Right kidney (tissue), 1 donor: Measurements from ENCODE around the gene CSGALNACT2.

ENCODE experiments used
- DNase-seq: peaks from one replicate; pipeline ENCODE4 v3.0.0-alpha.2; 2016

Gene CSGALNACT2

DNA sequence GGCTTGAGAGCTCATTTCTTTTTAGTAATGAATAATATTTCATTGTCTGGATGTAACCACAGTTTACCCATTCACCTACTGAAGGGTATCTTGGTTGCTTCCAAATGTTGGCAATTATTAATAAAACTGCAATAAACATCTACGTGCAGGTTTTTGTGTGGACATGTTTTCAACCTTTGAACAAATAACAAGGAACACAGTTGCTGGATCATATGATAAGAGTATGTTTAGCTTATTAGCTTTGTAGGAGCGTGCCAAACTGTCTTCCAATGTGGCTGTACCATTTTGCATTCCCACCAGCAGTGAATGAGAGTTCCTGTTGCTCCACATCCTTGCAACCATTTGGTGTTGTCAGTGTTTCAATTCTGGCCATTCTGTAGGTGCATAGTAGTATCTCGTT lies 49.0 kb downstream of the CSGALNACT2 start:
- DNase-seq: no peak

DNA sequence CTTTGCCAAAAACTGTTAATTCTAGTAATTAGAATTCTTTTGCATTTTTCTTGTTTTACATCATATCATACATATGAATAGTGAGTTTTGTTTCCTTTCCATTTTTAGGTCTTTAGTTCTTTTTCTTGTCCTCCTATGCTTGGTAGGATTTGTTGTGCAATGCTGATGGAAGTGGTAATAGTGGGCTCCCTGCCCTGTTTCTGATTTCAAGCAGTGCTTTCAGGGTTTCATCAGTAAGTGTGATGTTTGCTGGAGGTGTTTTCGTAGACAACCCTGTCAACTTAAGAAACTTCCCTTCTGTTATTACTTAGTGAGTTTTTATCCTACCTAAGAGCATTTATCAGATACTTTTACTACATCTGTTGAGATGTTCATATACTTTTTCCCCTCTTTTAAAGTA lies 50.5 kb downstream of the CSGALNACT2 start:
- no peak for DNase-seq

DNA sequence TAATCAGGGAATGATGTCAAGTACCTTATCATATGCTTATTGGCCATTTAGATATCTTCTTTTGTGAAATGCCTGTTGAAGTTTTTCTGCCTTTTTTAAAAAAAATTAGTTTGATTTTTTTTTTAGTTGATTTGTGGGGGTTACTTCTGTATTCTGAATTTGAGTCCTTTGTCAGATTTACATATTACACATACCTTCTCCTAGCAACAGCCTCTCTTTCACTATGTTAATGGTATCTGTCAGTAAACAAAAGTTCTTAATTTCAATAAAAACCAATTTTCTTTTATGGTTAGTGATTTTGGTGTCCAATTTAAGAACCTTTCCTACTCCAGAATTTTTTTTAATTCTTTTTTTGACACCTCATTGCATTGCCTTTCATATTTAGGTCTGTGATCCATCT lies 52.0 kb downstream of the CSGALNACT2 start:
- DNase-seq: no peak

DNA sequence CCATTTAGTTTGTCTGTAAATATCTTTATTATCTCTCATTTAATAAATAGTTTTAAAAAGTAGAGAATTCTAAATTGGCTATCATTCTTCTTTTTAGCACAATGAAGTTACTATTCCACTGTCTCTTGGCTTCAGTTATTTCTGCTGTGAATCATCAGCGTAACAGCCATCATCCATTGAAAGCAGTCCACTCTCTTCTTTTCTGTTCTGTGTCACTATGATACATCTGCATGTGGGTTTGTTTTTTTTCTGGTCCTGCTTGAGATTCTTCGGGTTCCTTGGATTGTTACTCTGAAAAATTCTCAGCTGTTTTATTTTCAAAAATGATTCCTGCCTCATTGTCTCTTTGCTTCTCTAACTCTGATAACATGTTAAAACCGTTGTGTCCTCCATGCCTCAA lies 52.5 kb downstream of the CSGALNACT2 start:
- no peak for DNase-seq

DNA sequence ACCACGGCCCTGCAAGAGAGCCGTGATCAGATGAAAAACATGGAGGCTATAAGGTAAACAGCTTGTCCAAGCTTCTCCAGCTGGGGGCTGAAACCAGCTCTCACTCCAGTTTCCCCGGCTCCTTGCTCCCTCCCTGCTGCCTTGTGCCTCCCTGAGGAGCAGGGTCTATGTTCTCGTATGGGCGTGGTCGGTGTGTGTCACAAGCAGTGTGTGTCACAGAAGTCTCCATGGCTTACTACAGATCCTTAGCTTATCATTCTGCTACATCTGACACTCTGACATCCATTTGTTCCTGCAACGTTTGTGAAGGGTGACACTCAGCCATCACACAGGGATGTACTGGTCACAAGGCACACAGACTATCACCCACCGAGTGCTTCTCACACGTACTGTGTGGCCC lies 54.6 kb downstream of the CSGALNACT2 start:
- DNase-seq: no peak

DNA sequence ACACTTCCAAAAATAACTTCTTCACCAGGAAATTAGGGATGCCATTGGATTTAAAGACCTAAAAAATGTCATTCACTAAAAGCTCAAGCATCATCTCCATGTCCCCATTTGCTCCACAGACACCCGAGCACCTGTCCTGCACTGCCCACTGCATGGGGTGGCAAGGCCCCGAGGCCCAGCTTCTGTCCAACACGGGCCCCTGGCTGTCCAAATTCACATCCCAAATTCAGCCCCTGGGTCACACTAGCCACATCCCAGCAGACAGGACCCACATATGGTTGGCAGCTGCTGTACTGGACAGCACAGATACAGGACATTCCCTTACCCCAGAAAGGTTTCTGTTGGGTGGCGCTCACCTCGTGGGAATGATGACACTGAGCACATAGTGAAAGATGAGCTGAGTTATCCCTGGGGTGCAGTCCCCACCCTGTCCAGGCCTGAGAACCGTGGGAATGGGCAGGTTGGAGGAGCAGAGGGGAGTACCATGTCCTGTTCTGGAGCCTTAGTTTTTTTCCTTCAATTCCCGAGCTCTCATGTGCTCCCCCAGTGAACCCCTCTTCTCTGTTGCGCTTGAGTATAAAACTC lies 55.3 kb downstream of the CSGALNACT2 start:
- no peak for DNase-seq

DNA sequence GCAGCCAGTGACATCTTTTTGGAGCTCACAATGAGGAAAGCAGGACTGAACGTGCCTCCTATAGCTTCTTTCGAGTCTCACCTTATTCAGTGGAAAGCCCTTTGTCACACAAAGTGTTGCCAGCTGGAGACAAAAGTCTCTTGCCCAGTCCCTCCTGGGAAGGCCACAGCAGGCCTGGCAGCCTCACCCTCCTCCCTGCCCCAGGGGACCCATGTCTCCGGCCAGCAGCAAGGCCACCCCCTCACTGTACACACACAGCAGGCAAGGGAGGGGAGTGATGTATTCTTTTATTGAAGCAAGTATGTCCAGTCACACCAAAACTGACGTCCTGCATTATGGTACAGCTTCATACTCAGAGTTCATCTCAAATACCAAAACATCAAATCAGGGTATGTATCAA lies 56.0 kb downstream of the CSGALNACT2 start:
- DNase-seq: no peak

DNA sequence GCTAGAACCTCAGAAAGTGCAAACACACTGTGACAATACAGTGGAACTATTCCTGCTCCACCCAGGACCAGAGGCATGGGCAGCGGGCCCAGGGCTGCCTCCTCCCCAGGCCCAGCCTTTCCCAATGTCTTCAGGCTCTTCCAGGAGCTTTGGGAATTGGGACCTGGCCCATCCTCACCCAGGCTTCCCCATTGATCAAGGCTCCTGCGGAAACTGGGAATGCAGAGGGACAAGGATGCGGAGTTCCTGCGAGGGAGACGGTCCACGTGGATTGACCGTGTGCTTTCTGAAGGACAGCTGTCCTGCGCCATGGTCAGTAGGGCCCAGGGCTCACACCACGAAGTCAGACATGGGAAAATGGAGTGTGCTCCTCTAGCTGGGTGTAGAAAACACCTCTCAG lies 56.6 kb downstream of the CSGALNACT2 start:
- DNase-seq: no peak

DNA sequence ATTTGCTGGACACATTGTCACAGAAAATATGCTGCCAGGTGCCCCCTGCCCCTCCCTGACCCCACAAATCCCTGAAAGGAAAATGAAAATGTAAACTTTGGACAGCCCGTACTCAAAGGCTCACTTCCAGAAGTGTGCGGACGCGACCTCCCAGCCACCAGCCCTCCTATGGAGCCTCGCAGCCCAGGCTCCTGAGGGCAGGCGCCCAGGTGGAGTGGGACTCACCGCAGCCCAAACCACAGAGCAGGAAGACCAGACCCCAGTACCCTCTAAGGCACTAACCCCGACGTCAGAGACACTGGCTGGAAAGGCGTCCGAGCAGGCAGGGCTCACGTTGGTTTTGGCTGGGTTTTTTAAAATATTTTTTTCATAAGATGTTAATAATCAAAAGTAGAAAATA lies 57.3 kb downstream of the CSGALNACT2 start:
- DNase-seq: no peak

DNA sequence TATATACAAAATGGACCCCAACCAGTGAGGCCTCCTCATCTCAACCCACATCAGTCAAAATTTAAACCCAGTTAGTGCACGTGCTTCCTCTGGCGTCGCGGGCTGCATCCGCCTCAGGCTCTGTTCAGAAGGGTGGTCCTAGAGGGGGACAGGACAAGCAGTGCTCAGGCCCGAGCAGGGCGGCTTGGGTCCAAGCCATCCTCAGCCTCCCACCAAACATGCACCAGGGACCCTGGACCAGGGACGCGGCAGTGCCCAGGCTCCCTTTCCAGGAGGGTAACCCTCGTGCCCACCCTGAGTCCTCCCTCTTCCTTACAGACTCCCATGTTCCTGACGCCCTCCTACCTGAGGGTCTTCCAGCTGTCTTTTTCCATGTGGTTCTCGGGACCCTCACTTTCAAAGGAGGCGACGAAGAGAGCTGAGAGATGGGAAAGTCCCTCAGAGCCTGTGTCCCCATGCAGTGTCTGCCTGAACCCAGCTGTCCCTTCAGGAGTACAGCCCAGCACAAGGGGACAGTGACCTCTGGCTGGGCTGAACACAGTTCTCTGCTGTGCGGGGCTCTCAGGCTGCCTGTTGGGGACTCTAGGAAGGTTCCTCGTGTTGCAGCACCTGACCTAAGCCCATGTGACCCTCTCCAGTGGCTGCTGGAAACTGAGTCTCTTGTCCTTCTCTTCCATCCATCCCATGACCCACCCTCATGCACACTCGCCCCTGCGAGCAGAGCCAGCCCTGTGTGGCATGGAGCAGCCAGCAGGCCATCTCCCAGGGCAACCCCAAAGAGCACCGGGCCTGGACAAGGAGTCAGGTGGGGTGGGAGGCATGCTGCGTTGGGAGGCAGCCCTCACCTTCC lies 58.1 kb downstream of the CSGALNACT2 start:
- no peak for DNase-seq

DNA sequence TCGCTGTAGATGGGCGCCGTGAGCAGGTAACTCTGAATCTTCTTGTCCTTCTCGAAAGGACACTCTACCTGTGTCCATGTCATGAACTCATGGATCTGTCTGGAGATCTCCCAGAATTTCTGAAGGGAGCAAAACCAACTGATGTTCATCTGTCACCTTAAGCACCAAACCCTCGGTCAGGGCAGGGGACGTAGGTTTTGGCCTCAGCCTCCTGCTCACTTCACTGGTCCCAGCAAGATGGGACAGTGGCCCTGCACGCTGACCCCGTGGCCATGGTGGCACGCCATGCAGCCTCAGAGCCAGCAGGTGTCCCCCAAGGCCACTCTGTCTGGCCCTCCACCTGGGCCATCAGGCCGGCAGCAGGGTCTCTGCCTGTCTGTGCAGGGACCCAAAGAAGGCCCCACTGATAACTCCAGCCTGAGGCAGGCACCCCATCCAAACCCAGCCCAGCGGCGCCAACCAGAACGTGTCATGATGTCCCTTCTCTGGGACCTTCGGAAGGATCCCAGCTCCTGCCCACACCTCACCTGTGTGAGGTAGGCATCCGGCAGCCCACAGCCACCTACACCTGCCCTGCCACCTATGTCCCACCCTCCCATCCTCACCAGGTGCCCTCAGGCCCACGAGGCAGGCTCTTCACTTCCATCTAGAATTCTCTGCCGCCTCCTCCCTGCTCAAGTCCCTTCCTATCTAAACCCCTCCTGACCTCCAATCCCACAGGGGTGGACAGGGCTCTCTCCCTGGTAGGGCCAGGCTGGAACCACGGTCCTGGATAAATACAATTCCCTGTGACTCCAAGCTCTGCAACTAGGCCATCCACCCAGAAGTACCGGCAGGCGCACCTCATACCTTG lies 59.0 kb downstream of the CSGALNACT2 start:
- DNase-seq: no peak

DNA sequence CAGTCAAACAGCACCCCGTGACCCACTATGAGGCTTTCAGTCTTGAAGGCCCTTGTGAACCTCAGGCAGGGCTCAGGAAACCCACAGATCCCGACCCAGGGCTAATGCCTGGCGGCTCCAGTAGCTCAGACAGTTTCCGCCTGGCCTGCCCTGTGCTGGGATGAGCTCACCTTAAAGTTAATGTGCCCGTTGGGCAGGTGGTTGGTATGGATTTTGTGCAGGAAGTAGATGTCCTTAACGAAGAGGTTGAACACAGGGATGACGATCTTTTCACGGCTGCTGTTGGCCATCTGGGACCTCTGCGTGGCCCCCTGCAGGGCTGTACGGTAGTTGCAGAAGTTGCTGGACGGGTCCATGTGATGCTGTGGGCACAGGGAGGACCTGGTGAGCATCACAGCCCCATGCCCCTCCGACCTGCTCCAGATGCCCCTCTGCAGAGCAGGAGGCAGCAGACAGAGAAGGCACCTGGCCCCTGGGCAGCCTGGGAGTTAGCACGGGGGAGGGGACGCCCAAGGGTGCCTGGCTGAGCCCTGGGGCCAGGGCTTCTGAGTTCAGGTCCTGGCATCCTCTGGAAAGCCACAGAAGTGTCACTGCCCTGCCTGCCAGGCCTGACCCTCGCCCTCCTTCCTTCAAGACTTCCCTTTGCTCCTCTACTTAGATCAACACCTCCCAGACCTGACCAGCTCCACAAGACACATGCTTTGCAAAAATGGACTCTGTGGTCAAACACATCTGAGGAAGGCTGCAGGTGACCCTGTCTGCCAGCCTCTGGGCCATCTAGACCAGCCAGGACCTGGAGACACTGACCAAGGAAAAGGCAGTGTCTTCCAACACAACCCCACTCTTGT lies 59.8 kb downstream of the CSGALNACT2 start:
- no peak for DNase-seq

DNA sequence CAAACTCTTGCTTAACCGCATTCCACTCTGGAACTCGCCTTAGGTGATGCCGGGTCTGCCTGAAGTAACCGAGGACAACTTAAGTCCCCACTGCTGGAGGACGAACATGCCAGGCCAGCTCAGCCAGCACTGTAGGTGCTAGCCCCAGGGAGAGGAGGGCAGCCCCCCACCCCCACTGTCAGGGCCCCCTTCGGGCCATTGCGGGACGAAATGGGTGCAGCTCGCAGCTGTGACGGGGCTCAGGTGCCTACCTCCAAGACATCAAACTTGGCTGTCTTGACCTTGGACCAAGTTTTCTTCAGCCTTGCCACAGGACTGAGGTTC lies 60.4 kb downstream of the CSGALNACT2 start:
- DNase-seq: no peak

DNA sequence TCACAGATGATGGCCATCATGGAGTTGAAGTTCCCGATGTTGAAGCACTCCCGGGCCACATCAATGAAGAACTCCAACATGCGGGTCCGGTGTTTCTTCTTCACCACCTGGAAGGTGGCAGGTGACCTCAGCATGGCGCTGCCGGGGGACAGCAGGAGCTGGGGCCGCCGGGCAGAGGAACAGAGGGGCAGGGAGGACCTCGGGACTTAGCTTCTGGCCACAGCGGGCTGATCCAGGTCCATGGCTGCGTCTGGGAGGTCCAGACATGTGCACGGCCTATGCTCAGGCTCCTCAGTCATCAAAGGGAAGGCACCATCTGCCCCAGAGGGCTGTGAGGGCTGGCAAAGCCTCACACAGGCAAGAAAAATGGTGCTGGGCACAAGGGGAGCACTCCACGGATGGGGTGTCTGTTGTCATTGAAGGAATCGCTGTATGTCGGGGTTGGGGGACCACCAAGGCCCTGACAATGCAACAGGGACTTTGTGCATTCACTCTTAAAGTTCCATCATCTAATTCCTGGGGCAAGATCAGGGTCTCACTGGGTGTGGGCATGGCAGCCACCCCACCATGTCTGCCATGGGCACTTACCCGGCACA lies 60.9 kb downstream of the CSGALNACT2 start:
- no peak for DNase-seq

DNA sequence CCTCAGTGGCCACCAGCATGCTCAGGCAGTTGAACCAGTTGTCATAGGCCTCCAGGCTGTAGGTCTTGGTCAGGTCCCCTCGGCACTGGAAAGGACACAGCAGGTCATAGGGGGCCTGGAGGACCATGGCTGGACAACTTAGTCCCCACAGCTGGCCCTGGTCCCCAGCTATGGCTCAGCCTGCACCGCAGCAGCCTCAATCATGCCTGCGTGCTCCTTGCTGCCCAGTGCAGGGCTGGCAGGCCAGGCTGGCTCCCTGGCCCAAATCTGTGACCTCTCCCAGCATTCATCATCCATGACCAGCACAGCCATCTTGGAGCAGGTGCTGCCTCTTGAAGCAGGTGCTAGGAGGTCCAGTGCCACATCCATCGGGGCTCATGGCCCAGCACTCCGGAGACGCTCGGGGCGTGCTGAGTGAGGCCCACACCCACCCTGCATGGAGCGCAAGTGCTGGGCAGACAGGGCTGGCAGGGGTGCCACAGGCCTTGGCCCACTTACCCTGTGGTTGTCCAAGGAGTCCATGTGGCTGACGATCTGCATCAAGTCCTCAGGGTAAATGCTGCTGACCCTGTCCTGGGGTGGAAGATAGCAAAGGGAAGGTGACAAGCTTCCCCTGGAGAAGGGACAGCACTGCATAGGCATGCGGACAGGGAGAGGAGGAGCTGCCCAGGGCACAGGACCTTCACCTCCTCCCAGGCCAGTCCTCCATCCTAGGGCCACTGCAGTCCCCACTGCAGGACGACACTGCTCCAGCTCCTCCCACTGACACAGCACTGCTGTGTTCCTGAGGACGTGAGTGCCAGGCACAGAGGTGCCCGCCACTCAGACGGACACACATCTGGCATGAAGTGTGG lies 61.7 kb downstream of the CSGALNACT2 start:
- DNase-seq: no peak

DNA sequence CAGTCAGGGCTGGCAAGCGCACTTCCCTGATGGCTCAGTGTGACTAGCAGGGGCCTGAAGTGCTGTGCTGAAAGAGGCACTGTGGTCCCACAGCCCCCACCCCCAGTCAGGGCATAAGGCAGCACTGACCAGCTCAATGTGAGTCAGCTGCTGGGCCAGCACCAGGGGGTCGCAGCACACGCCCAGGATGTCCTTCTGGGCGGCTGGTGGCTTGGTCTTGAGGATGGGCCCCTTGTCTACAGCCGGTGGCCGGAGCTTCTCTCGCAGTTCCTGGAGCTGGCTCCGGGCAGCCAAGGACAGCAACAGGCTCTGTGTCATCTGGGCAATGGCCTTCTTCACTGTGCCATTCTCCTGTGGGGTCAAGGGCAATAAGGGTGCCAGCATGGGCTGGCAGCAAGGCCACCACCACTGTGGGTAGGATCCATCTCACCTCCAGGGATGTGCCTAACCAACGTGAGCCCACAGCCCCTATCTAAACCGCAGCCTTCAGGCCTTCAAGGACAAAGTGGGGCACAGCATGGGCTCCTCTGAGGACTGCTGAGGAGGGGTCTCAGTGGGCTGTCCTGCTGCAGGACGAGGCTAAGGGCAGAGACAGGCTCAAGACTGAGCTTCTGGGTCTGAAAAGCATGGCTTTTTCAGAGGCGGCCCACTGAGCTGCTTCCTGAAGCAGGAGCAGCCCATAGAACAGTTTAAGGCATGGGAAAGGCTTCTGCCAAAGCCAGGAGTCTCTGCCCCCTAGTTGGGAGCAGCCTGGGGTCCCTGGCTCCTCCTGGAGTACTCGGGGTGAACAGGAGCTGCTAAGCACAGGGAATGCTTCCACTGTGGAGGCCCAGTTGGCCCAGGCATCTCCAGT lies 62.5 kb downstream of the CSGALNACT2 start:
- no peak for DNase-seq

DNA sequence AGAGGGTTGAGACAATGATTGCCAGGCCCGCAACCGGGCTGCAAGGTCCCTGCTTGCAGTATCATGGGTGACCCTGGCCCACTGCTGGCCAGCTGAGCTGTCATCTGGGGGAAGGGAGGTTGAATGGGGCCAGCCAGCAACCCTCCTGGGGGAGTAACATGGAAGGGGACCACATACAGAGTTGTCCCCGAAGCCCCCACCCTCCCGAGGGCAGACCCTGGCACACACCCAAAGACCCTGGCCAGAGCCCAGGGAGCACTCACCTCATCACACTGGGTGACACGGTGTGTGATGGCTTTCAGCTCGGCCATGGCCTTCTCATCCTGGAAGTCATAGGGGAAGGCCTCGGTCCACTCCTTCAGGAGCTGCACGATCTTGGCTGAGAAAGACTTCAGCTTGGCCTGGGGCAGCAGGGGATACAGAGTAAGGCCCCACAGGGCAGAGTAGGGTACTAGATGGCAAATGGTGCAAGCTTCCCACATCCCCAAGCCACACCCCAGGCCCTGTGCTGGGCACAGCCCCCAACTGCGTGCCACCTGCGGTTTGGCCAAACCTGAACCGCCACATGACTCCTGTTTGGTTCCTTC lies 63.4 kb downstream of the CSGALNACT2 start:
- DNase-seq: no peak

DNA sequence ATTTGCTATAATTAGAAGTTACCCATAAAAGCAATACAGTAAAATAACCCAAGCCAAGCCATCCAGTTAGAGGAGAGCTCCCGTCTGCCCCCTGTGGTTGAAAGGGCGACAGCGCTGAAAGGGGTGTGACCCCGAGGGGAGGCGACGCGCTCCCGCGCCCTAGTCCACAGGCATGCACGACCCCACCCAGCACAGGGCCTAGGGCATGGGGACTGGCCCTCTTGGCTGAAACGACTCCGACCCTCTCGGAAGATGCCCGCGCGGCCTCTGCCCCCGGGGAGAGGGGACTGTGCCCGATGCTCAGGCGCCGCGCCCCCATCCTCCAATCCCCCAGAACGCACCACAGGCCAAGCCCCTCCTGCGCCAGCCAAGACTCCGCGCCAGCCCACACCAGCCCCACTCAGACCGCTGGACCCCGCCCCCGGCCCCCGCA lies 64.0 kb downstream of the CSGALNACT2 start:
- DNase-seq: peak; percentile 30

DNA sequence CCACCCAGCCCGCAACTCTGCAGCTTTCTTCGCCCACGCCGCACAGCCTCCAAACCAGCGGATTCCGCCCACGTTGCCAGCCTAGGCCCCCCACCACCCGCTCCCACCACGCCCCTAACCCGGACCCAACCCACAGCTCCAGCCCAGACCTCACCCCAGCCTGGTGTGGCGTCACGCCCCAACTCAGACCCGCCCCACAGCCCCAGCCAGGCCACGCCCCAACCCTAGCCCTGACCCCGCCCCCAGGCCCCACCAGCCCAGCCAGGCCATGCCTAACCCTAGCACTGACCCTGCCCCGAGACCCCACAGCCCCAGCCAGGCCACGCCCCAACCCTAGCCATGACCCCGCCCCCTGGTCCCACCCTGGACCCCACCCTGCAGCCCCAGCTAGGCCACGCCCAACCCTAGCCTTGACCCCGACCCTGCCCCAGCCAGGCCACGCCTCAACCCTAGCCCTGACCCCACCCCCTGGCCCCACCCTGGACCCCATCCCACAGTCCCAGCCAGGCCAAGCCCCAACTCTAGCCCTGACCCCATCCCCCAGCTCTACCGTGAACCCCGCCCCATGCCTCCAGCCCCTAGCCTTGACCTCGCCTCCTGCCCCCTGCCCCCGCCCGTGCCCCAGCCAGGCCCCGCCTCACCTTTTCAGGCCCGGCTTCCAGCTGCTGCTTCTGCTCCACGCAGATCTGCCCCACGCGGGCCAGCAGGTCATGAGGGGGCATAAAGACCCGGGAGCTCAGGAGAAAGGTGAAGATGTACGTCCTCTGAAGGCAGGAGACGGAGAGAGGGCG lies 64.6 kb downstream of the CSGALNACT2 start:
- DNase-seq: no peak
